Measurements from ENCODE around the gene PTPRT.

- TF ChIP-seq CTCF (conservative IDR thresholded peaks at IDR 0.05; ENCODE audit: low read depth in 2 of 2) (no peak), EZH2 (IDR thresholded peaks at IDR 0.05; ENCODE audit: low read depth, unreplicated experiment) (no peak), JUNB (IDR thresholded peaks at IDR 0.05; ENCODE audit: unreplicated experiment) (no peak), POLR2AphosphoS5 (IDR thresholded peaks at IDR 0.05; ENCODE audit: low read depth) (no peak), EZH2phosphoT487 (IDR thresholded peaks at IDR 0.05; ENCODE audit: unreplicated experiment) (no peak), ETS1 (IDR thresholded peaks at IDR 0.05) (no peak), ZNF114 (CRISPR knock-in tag; IDR thresholded peaks at IDR 0.05) (no peak), ZNF331 (CRISPR knock-in tag; IDR thresholded peaks at IDR 0.05; ENCODE audit: low read depth) (no peak), CREB1 (CRISPR knock-in tag; IDR thresholded peaks at IDR 0.05; ENCODE audit: low read depth) (no peak)
- TF ChIP-seq, protein P1, sequence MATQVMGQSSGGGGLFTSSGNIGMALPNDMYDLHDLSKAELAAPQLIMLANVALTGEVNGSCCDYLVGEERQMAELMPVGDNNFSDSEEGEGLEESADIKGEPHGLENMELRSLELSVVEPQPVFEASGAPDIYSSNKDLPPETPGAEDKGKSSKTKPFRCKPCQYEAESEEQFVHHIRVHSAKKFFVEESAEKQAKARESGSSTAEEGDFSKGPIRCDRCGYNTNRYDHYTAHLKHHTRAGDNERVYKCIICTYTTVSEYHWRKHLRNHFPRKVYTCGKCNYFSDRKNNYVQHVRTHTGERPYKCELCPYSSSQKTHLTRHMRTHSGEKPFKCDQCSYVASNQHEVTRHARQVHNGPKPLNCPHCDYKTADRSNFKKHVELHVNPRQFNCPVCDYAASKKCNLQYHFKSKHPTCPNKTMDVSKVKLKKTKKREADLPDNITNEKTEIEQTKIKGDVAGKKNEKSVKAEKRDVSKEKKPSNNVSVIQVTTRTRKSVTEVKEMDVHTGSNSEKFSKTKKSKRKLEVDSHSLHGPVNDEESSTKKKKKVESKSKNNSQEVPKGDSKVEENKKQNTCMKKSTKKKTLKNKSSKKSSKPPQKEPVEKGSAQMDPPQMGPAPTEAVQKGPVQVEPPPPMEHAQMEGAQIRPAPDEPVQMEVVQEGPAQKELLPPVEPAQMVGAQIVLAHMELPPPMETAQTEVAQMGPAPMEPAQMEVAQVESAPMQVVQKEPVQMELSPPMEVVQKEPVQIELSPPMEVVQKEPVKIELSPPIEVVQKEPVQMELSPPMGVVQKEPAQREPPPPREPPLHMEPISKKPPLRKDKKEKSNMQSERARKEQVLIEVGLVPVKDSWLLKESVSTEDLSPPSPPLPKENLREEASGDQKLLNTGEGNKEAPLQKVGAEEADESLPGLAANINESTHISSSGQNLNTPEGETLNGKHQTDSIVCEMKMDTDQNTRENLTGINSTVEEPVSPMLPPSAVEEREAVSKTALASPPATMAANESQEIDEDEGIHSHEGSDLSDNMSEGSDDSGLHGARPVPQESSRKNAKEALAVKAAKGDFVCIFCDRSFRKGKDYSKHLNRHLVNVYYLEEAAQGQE (IDR thresholded peaks at IDR 0.05; ENCODE audit: unreplicated experiment) = no peak
- TF ChIP-seq, protein P2, sequence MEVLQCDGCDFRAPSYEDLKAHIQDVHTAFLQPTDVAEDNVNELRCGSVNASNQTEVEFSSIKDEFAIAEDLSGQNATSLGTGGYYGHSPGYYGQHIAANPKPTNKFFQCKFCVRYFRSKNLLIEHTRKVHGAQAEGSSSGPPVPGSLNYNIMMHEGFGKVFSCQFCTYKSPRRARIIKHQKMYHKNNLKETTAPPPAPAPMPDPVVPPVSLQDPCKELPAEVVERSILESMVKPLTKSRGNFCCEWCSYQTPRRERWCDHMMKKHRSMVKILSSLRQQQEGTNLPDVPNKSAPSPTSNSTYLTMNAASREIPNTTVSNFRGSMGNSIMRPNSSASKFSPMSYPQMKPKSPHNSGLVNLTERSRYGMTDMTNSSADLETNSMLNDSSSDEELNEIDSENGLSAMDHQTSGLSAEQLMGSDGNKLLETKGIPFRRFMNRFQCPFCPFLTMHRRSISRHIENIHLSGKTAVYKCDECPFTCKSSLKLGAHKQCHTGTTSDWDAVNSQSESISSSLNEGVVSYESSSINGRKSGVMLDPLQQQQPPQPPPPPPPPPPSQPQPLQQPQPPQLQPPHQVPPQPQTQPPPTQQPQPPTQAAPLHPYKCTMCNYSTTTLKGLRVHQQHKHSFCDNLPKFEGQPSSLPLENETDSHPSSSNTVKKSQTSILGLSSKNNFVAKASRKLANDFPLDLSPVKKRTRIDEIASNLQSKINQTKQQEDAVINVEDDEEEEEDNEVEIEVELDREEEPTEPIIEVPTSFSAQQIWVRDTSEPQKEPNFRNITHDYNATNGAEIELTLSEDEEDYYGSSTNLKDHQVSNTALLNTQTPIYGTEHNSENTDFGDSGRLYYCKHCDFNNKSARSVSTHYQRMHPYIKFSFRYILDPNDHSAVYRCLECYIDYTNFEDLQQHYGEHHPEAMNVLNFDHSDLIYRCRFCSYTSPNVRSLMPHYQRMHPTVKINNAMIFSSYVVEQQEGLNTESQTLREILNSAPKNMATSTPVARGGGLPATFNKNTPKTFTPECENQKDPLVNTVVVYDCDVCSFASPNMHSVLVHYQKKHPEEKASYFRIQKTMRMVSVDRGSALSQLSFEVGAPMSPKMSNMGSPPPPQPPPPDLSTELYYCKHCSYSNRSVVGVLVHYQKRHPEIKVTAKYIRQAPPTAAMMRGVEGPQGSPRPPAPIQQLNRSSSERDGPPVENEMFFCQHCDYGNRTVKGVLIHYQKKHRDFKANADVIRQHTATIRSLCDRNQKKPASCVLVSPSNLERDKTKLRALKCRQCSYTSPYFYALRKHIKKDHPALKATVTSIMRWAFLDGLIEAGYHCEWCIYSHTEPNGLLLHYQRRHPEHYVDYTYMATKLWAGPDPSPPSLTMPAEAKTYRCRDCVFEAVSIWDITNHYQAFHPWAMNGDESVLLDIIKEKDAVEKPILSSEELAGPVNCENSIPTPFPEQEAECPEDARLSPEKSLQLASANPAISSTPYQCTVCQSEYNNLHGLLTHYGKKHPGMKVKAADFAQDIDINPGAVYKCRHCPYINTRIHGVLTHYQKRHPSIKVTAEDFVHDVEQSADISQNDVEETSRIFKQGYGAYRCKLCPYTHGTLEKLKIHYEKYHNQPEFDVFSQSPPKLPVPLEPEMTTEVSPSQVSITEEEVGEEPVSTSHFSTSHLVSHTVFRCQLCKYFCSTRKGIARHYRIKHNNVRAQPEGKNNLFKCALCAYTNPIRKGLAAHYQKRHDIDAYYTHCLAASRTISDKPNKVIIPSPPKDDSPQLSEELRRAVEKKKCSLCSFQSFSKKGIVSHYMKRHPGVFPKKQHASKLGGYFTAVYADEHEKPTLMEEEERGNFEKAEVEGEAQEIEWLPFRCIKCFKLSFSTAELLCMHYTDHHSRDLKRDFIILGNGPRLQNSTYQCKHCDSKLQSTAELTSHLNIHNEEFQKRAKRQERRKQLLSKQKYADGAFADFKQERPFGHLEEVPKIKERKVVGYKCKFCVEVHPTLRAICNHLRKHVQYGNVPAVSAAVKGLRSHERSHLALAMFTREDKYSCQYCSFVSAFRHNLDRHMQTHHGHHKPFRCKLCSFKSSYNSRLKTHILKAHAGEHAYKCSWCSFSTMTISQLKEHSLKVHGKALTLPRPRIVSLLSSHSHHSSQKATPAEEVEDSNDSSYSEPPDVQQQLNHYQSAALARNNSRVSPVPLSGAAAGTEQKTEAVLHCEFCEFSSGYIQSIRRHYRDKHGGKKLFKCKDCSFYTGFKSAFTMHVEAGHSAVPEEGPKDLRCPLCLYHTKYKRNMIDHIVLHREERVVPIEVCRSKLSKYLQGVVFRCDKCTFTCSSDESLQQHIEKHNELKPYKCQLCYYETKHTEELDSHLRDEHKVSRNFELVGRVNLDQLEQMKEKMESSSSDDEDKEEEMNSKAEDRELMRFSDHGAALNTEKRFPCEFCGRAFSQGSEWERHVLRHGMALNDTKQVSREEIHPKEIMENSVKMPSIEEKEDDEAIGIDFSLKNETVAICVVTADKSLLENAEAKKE (CRISPR knock-in tag; IDR thresholded peaks at IDR 0.05) = no peak
These were observed 665.6 kb downstream of the PTPRT start for GRCh38 chr20:42524058-42524457.
